Omental fat pad (tissue), 4 donors: ENCODE data around the gene PHKB. TPM values are rescaled to one million over a fixed set of nuclear protein-coding genes. Genes with fewer than 3 reads are reported as not detected.

Experiments
- ATAC-seq: fragments of 150-250 bp; one replicate; pipeline ENCODE4 v1.9.1; 2016; ENCODE audit warnings: mild to moderate bottlenecking, moderate library complexity; ENCODE audit not compliant: low FRiP score
- DNase-seq: peaks from one replicate; pipeline ENCODE4 v3.0.0-alpha.2; 2019; ENCODE audit warnings: low spot score
- CTCF ChIP-seq, 3 donors: fragments of 450-650 bp; IDR thresholded peaks; one replicate each; pipeline ENCODE4 v1.5.1; 2016 to 2017; ENCODE audit warnings: antibody characterized with exemption in 3 of 3, mild to moderate bottlenecking in 3 of 3, moderate library complexity in 2 of 3
- total RNA-seq, 4 donors: library from RNA; depleted of rRNA; stranded (reverse); fragments of >200 nt; gene quantifications; one replicate each; pipeline ENCODE4 v1.1.0, GENCODE V29; 2016

The PHKB gene
- total RNA-seq, 4 donors from 2014 or later = 55.1 to 112 (median 66.4) TPM

DNA sequence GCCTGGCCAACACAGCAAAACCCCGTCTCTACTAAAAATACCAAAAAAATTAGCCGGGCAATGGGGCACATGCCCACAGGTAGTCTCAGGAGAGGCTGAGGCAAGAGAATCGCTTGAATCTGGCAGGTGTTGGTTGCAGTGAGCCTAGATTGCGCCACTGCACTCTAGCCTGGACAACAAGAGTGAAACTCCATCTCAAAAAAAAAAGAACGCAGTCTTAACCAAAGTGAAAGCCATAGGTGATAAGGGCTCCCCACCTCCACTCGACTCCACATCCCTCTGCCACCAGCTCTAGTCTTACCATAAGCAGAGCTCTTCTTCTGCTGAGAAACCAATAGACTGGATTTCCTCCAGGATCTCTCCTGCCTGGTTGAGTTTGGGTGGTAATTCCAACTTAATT lies 266.0 kb downstream of the PHKB start:
- ATAC-seq (no peak), DNase-seq (no peak)
- no peak for TF ChIP-seq CTCF (IDR thresholded peaks at IDR 0.05)

GRCh38 chr16:47728205-47728604 lies 267.1 kb downstream of the PHKB start:
- DNase-seq (no peak), ATAC-seq (no peak)
- no peak for TF ChIP-seq CTCF (IDR thresholded peaks at IDR 0.05)

DNA sequence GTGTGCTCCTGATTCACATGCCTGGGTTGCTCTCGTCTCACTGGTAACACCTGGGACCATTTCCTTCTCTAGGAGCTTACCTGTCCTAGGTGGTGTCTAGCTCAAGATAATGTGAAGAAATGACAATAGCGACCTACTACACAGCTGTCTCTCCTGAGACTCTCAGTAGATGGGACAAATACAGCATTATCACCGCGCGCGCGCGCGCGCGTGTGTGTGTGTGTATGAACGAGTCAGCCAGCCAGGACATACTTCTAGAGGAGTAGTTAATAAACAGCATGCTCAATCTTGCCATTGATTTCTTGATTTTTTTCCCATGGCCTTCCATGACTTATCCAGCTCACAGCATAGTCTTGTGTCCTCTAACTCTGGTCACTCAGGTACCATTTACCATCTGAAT lies 268.6 kb downstream of the PHKB start:
- TF ChIP-seq CTCF (IDR thresholded peaks at IDR 0.05) = no peak
- no peak for DNase-seq
- ATAC-seq = no peak

- no peak for DNase-seq
- no peak for ATAC-seq
- no peak for TF ChIP-seq CTCF (IDR thresholded peaks at IDR 0.05)
Measured at GRCh38 chr16:47731252-47731651, 270.1 kb downstream of the PHKB start.

DNA sequence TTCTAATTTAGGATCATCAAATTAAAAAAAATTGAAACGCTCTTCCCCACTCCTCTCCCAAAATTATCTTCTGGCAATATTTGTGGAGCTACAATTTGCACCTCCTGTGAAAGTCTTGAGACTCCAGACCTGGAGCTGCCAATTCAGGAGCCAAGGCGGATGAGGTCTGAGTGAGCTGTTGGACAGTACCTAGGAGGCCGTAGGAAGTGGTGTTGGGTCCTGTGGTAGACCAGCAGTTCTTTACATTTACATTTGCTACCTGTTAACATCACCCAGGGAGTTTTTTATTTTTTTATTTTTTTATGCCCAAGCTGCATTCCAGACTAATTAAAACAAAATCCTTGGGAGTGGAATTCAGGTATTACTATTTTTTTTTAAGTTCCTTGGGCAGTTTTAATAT lies 271.0 kb downstream of the PHKB start:
- DNase-seq = no peak
- ATAC-seq = no peak
- no peak for TF ChIP-seq CTCF (IDR thresholded peaks at IDR 0.05)

GRCh38 chr16:47732523-47733111 lies 271.5 kb downstream of the PHKB start:
- no peak for ATAC-seq

More at GRCh38 chr16:47732523-47733111, 271.5 kb downstream of the PHKB start:
- DNase-seq = no peak
- no peak for TF ChIP-seq CTCF (IDR thresholded peaks at IDR 0.05)
